SU-DHL-6 (cell line): ENCODE data around the gene ABCB8.

Experiments used
- H2AFZ ChIP-seq: fragments of 200-600 bp; sonication (generic); 2 replicates; pipeline ENCODE4 v1.6.1; 2014; ENCODE audit warnings: low read depth, mild to moderate bottlenecking, moderate library complexity, mixed read lengths, antibody characterized with exemption, low read length; ENCODE audit not compliant: severe bottlenecking
- H3F3A ChIP-seq: fragments of 200-600 bp; shearing (Covaris generic); 2 replicates; pipeline ENCODE4 v1.6.0; 2016; ENCODE audit warnings: antibody characterized with exemption, mild to moderate bottlenecking; ENCODE audit not compliant: insufficient read depth
- H3K27ac ChIP-seq: fragments of 200-600 bp; sonication (generic); 2 replicates; pipeline ENCODE4 v1.5.1; 2016; ENCODE audit warnings: low read depth, mild to moderate bottlenecking, low read length, moderate library complexity, mixed read lengths
- H3K27me3 ChIP-seq: fragments of 200-600 bp; sonication (generic), shearing (Covaris generic); 2 replicates; pipeline ENCODE4 v1.6.0; 2014; ENCODE audit warnings: mild to moderate bottlenecking, low read length
- H3K36me3 ChIP-seq: fragments of 200-600 bp; sonication (generic); 2 replicates; pipeline ENCODE4 v1.6.1; 2014; ENCODE audit warnings: mild to moderate bottlenecking, low read length, mixed read lengths
- H3K4me2 ChIP-seq: fragments of 300-600, 200-600 bp; shearing (Covaris generic), sonication (generic); 2 replicates; pipeline ENCODE4 v1.6.0; 2014; ENCODE audit warnings: low read length, low read depth, mild to moderate bottlenecking; ENCODE audit not compliant: poor library complexity, severe bottlenecking
- H3K4me3 ChIP-seq: fragments of 200-600 bp; sonication (generic); 2 replicates; pipeline ENCODE4 v1.5.1; 2014; ENCODE audit warnings: antibody characterized with exemption, low read length, mild to moderate bottlenecking, mixed read lengths; ENCODE audit not compliant: insufficient read depth, poor library complexity, severe bottlenecking
- H3K79me2 ChIP-seq: fragments of 200-600 bp; sonication (generic); 2 replicates; pipeline ENCODE4 v1.6.1; 2014; ENCODE audit warnings: mild to moderate bottlenecking, low read length, moderate library complexity; ENCODE audit not compliant: insufficient read depth
- H3K9ac ChIP-seq: fragments of 200-600 bp; sonication (generic); 2 replicates; pipeline ENCODE4 v1.7.0; 2014; ENCODE audit warnings: mild to moderate bottlenecking, low read length
- H3K9me2 ChIP-seq: fragments of 200-600 bp; sonication (generic); replicated peaks from 2 replicates; pipeline ENCODE4 v1.6.1; 2014; ENCODE audit warnings: low read length; ENCODE audit not compliant: insufficient read depth
- H3K9me3 ChIP-seq: fragments of 200-600 bp; sonication (generic); 2 replicates; pipeline ENCODE4 v1.6.1; 2014; ENCODE audit warnings: low read length, mixed read lengths; ENCODE audit not compliant: insufficient read depth
- H4K20me1 ChIP-seq: fragments of 200-600 bp; sonication (generic); 2 replicates; pipeline ENCODE4 v1.6.1; 2014; ENCODE audit warnings: low read depth, mild to moderate bottlenecking, antibody characterized with exemption, low read length, moderate library complexity, mixed read lengths
- CTCF ChIP-seq: fragments of 200-600 bp; sonication (generic); IDR thresholded peaks from one replicate; pipeline ENCODE4 v1.5.1; 2017; ENCODE audit warnings: antibody characterized with exemption, mild to moderate bottlenecking, low read length, moderate library complexity; ENCODE audit not compliant: insufficient read depth, poor library complexity, severe bottlenecking
- EZH2phosphoT487 ChIP-seq: fragments of 200-600 bp; sonication (generic), shearing (Covaris generic); conservative IDR thresholded peaks from 2 replicates; pipeline ENCODE4 v1.6.1; 2018; ENCODE audit warnings: mild to moderate bottlenecking, antibody characterized with exemption, low read length, moderate library complexity, mixed read lengths

ABCB8 gene

DNA sequence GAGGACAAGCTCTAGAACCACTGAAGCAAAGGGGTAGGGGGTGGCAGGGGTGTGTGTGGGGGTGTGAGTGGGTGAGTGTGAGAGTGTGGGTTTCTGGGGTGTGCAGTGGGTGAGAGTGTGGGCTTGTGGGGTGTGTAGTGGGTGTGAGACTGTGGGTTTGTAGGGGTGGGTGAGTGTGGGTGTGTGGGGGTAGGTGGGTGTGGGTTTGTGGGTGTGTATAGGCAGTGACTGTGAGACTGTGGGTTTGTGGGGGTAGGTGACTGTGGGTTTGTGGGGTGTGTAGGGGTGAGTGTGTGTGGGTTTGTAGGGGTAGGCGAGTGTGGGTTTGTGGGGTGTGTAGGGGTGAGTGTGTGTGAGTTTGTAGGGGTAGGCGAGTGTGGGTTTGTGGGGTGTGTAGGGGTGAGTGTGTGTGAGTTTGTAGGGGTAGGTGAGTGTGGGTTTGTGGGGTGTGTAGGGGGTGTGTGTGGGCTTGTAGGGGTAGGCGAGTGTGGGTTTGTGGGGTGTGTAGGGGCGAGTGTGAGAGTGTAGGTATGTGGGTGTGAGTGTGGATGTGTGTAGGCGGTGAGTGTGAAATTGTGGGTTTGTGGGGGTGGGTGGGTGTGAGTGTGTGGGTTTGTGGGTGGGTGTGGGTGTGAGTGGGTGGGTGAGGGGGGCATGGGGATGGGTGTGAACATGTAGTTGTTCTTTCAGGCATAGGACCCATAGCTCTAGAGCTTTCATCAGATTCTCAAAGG, 28.6 kb upstream of the ABCB8 start:
- no peaks in the 10 kb centered on the region for H3K9me3 ChIP-seq
- H3K27me3 ChIP-seq = no peaks in the 10 kb centered on the region
- no peak overlapping the region for H3K4me2 ChIP-seq
- no peak overlapping the region for H3K27ac ChIP-seq
- no peak overlapping the region for H2AFZ ChIP-seq
- H3F3A ChIP-seq = no peaks in the 10 kb centered on the region
- TF ChIP-seq CTCF (no peak), EZH2phosphoT487 (no peak)
- H3K9ac ChIP-seq = no peak overlapping the region
- H3K9me2 ChIP-seq = no peaks in the 10 kb centered on the region
- no peaks in the 10 kb centered on the region for H4K20me1 ChIP-seq
- no peaks in the 10 kb centered on the region for H3K36me3 ChIP-seq
- no peak overlapping the region for H3K4me3 ChIP-seq
- no peaks in the 10 kb centered on the region for H3K79me2 ChIP-seq

- H3K79me2 ChIP-seq = no peaks in the 10 kb centered on the region
Measured at GRCh38 chr7:151000897-151001495, 27.3 kb upstream of the ABCB8 start.

DNA sequence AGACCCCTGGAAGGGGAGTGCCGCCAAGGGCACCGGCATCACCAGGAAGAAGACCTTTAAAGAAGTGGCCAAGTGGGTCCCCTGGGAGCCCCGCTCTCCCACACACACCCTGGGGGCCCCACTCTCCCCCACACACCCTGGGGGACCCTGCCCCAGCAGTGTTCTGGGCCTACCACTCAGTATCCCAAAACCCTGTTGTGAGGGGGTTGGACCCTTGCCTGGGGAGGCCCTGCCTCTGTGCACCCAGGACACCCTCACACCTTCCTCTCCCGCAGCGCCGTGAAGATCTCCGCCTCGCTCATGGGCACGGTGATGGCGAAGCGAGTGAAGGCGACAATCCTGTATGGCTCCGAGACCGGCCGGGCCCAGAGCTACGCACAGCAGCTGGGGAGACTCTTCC, 26.7 kb upstream of the ABCB8 start:
- no peak overlapping the region for H3K9ac ChIP-seq
- no peak overlapping the region for H2AFZ ChIP-seq
- no peaks in the 10 kb centered on the region for H3F3A ChIP-seq
- H3K79me2 ChIP-seq = no peaks in the 10 kb centered on the region
- no peaks in the 10 kb centered on the region for H4K20me1 ChIP-seq
- no peaks in the 10 kb centered on the region for H3K9me2 ChIP-seq
- H3K27ac ChIP-seq = no peak overlapping the region
- TF ChIP-seq CTCF = no peak
- no peak for TF ChIP-seq EZH2phosphoT487
- no peak overlapping the region for H3K4me3 ChIP-seq
- H3K9me3 ChIP-seq = no peaks in the 10 kb centered on the region
- no peaks in the 10 kb centered on the region for H3K36me3 ChIP-seq
- no peak overlapping the region for H3K4me2 ChIP-seq
- no peaks in the 10 kb centered on the region for H3K27me3 ChIP-seq

More at GRCh38 chr7:151000897-151001495, 27.3 kb upstream of the ABCB8 start:
- Histone ChIP-seq H4K20me1 (no peaks in the 10 kb centered on the region), H3K36me3 (no peaks in the 10 kb centered on the region), H3K27me3 (no peaks in the 10 kb centered on the region), H3K9me2 (no peaks in the 10 kb centered on the region), H3F3A (no peaks in the 10 kb centered on the region), H3K4me3 (no peak overlapping the region), H3K27ac (no peak overlapping the region), H3K9me3 (no peaks in the 10 kb centered on the region), H2AFZ (no peak overlapping the region), H3K4me2 (no peak overlapping the region), H3K9ac (no peak overlapping the region)
- no peak for TF ChIP-seq EZH2phosphoT487
- TF ChIP-seq CTCF = no peak
